WERI-Rb-1 (cell line): Measurements from ENCODE around the gene DKK3.

ENCODE experiments used
- DNase-seq: peaks from one replicate; pipeline ENCODE4 v3.0.0-alpha.2; 2020
- H3K27ac ChIP-seq: fragments of 250-450 bp; sonication (Bioruptor Pico); 2 replicates; pipeline ENCODE4 v1.5.1; 2020; ENCODE audit warnings: mild to moderate bottlenecking, moderate library complexity
- H3K27me3 ChIP-seq: fragments of 250-450 bp; sonication (Bioruptor Pico); 2 replicates; pipeline ENCODE4 v1.5.1; 2021; ENCODE audit warnings: mild to moderate bottlenecking, low read depth, moderate library complexity; ENCODE audit not compliant: insufficient read depth, severe bottlenecking
- H3K36me3 ChIP-seq: fragments of 250-450 bp; sonication (Bioruptor Pico); 2 replicates; pipeline ENCODE4 v1.5.1; 2020; ENCODE audit warnings: mild to moderate bottlenecking, moderate library complexity
- H3K4me3 ChIP-seq: 2 replicates; pipeline ENCODE4 v1.5.1; 2011; ENCODE audit warnings: low read depth, mild to moderate bottlenecking, control low read depth, low read length
- H3K9me3 ChIP-seq: fragments of 250-450 bp; sonication (Bioruptor Pico); 2 replicates; pipeline ENCODE4 v1.5.1; 2021; ENCODE audit warnings: mild to moderate bottlenecking, moderate library complexity; ENCODE audit not compliant: severe bottlenecking
- TF ChIP-seq, protein P1 (sequence below): IDR thresholded peaks from 2 replicates; pipeline ENCODE4 v1.5.1; 2011; ENCODE audit warnings: low read depth, mild to moderate bottlenecking, control low read depth, inconsistent platforms, low read length

DKK3 gene

DNA sequence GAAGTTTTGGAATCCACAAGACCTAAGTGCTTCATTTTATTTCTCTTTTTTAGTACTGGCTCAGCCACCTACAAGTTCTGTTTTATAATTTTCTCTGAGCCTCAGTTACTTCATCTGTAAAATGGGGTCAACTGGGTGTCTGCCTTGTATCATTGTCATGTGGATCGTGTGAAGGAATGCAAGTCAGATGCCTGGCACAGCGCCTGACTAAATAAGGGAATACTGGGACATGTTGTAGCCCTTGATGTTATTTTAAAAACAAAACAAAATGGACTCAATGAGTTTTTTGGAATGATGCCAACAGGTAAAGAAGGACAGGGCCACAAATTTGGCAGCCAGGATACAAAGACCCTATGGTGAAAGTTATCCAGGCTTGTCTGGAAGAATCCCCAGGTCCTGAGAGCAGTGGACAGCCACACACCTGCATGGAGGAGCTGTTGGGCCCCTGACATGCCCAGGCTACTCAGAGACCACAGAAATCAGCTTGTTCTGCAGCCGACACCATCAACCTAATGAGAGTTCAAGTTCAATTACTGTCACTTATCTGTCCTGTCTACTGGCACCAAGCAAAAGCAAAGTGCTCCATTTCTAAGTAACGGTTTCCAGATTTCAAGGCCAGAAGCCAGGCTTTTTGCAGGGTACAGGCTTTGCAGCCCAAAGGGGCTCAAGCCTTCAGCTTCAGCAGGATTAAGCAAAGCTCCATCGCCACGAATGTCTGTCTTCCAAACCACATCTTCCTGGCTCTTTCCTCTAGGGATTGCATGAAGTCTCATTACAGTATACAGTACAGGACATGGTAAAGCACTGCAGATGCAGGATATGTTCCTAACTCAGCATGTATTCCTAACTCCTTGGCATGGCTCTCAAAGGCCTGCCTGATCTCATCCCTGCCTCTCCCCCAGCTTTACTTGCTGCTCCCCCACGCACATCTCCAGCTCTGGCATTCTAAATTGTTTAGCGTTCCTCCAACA, 18.4 kb downstream of the DKK3 start:
- TF ChIP-seq, protein P1, sequence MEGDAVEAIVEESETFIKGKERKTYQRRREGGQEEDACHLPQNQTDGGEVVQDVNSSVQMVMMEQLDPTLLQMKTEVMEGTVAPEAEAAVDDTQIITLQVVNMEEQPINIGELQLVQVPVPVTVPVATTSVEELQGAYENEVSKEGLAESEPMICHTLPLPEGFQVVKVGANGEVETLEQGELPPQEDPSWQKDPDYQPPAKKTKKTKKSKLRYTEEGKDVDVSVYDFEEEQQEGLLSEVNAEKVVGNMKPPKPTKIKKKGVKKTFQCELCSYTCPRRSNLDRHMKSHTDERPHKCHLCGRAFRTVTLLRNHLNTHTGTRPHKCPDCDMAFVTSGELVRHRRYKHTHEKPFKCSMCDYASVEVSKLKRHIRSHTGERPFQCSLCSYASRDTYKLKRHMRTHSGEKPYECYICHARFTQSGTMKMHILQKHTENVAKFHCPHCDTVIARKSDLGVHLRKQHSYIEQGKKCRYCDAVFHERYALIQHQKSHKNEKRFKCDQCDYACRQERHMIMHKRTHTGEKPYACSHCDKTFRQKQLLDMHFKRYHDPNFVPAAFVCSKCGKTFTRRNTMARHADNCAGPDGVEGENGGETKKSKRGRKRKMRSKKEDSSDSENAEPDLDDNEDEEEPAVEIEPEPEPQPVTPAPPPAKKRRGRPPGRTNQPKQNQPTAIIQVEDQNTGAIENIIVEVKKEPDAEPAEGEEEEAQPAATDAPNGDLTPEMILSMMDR = no peak
- no peak for DNase-seq
- no peak overlapping the region for H3K4me3 ChIP-seq
- no peaks in the 10 kb centered on the region for H3K36me3 ChIP-seq
- no peaks in the 10 kb centered on the region for H3K9me3 ChIP-seq
- H3K27ac ChIP-seq = no peak overlapping the region
- no peaks in the 10 kb centered on the region for H3K27me3 ChIP-seq

DNA sequence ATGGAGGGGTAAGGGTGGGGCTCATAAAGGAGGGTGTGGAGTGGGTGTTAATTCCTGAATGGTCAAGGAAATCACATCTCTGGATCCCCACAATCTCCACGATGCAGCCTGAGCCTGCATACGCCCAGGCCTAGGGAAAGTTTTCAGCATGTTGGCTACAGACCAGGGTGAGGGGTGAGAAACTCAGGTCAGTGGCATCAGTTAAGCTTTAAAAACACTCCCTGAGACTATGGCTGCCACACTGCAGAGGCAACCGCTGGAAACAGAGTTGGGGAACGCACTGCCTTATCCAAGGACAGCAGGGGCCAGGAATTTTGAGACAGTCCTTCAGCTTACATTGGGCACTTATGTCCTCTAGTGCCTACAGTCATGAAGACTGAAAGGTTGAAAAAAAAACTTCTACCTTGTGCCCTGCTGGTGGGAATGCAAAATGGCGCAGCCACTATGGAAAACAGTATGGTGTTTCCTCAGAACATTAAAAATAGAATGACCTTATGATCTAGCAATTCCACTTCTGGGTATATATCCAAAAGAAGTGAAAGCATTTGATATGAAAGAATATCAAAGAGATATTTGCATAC, 19.7 kb downstream of the DKK3 start:
- no peak overlapping the region for H3K27ac ChIP-seq
- H3K36me3 ChIP-seq = no peaks in the 10 kb centered on the region
- no peak overlapping the region for H3K4me3 ChIP-seq
- no peaks in the 10 kb centered on the region for H3K9me3 ChIP-seq
- TF ChIP-seq, protein P1 = no peak
- no peaks in the 10 kb centered on the region for H3K27me3 ChIP-seq
- DNase-seq = no peak

DNA sequence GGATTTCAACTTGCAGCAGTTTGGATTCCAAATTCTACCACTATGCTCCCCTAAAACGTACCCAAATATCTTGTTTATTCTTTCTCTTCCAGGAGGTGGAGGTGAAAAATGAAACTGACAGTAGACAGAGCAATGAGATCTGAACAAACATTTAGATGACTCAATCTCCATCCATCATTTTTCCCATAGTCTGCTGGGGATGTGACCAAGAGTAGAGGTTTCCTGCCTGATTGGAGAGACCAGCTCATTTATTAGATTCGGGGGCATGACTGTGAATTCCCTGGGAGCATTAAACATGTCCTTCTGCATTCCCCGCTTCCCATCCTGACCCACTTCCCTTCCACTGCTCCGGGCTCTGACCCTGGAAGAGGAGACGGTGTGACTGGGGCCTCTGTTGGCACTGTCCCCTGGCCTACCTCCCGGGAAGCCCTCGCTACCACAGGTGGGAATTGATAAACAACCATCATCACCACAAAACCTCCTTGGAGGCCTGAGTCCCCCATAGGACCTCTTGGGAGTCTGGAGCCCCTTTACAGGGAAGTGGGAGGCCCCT, 20.3 kb downstream of the DKK3 start:
- Histone ChIP-seq H3K4me3 (no peak overlapping the region), H3K9me3 (no peaks in the 10 kb centered on the region), H3K36me3 (no peaks in the 10 kb centered on the region), H3K27me3 (no peaks in the 10 kb centered on the region), H3K27ac (no peak overlapping the region)
- TF ChIP-seq, protein P1 = no peak
- no peak for DNase-seq

DNA sequence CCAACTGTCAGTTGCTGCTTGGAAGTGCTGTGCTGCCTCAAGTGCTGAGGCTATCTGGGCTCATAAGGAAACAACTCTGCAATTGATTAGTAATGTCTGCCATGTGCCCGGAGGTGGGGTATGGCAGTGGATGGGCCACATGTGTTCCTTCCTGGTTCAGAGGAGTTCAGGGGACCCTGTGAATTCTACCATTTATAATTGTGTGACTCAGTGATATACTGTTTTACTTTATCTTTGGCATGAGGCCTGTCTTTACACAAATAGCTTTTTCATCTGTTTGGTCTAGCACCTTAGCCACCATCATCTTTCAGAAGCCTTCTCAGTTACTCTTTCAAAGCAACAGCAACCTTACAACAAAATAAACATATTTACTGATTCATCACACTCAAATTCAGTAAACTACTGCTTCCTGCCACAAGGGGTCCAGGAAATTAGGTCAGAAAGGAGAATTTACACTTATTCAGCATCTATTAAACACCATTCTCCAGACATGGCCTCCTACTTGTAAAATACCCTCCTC, 20.9 kb downstream of the DKK3 start:
- Histone ChIP-seq H3K27me3 (no peaks in the 10 kb centered on the region), H3K4me3 (no peak overlapping the region), H3K27ac (no peak overlapping the region), H3K36me3 (no peaks in the 10 kb centered on the region), H3K9me3 (no peaks in the 10 kb centered on the region)
- TF ChIP-seq, protein P1 = no peak
- no peak for DNase-seq

DNA sequence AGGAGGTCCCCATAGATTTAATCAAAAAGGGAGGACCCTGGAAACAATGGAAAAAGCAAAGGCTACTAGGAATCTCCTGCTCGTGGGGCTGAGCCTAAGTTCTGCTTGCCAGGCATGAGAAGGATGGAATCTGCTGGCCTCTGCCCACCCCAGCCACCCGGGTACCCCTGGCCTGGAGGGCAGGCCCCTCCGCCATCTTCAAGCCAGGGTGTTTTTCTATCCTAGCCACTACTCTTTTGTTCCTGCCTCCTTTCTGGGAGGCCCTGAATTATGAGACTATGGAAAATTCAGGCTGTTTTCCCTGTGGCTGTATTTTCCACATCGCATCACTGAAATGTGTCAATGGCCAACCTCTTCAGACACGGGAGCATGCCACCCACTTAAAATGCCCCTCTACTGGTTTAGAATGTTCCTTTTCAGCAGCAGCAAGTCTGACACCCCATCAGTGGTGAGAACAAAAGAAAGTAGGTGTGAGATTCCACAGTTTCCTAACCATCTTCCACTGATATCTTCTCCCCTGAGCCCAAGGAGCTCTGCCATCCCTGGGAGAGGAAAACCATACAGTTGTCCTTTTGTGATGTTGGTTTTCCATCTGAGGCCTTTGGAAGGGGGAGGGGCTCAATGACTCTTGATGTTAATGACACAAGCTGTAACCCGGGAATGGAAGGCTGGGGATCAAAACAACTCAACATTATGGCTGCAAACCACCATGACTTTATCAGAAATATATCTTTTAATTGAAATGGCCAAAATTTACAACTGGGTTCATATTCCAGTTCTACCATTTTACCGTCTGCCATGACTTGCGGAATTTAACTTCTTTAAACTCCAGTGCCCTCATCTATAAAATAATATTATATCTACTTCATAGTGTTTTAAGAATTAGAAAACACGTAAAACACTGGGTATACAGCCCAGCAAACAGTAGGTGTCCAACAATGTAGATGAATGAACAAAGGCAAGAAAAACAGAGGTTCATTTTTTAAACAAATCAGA, 22.2 kb downstream of the DKK3 start:
- Histone ChIP-seq H3K36me3 (no peaks in the 10 kb centered on the region), H3K9me3 (no peaks in the 10 kb centered on the region), H3K27me3 (no peaks in the 10 kb centered on the region), H3K4me3 (no peak overlapping the region), H3K27ac (no peak overlapping the region)
- DNase-seq = no peak
- TF ChIP-seq, protein P1 = no peak
